Right lobe of liver (tissue), 4 donors: ENCODE results near the gene ZNF599.

Experiments
- POLR2A ChIP-seq: fragments of 450-650 bp; IDR thresholded peaks from one replicate; pipeline ENCODE4 v1.6.1; 2017; ENCODE audit warnings: antibody characterized with exemption, mild to moderate bottlenecking
- TF ChIP-seq, protein P1 (sequence below), 4 donors: fragments of 200-600 bp in 3 of 4; fragments of 450-650 bp in 1 of 4; IDR thresholded peaks; one replicate each; pipeline versions ENCODE4 v1.5.1 to v1.8.0; 2016 to 2022; ENCODE audit warnings: antibody characterized with exemption in 4 of 4, mild to moderate bottlenecking in 2 of 4
- donor health status: DM: no; HTN: no; CAD: no.
- donor health status: DM: no; HTN: no; CAD: no.
- donor health status: DM: no; HTN: yes; CAD: no.

DNA sequence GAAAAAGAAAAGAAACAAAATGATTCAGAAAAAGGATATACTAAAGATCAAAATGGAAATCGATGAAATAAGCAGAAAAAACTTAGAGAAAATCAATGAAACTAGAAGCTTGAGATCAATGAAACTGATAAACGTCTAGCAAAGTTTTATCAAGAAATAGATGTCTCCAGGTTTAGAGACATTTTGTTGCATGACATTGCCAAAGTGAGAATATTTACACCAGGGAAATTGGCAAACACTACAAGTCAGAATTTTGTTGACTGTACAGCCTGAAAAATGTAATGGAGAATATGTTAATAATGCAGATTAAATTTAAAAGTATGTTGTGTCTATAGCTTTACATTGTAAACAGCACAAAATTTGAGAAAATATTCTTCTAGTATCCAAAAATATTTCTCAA, 5.3 kb upstream of the ZNF599 start:
- TF ChIP-seq POLR2A: no peak
- TF ChIP-seq, protein P1, sequence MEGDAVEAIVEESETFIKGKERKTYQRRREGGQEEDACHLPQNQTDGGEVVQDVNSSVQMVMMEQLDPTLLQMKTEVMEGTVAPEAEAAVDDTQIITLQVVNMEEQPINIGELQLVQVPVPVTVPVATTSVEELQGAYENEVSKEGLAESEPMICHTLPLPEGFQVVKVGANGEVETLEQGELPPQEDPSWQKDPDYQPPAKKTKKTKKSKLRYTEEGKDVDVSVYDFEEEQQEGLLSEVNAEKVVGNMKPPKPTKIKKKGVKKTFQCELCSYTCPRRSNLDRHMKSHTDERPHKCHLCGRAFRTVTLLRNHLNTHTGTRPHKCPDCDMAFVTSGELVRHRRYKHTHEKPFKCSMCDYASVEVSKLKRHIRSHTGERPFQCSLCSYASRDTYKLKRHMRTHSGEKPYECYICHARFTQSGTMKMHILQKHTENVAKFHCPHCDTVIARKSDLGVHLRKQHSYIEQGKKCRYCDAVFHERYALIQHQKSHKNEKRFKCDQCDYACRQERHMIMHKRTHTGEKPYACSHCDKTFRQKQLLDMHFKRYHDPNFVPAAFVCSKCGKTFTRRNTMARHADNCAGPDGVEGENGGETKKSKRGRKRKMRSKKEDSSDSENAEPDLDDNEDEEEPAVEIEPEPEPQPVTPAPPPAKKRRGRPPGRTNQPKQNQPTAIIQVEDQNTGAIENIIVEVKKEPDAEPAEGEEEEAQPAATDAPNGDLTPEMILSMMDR (IDR thresholded peaks at IDR 0.05): no peak
